SJSA1 (cell line): ENCODE results near the gene KIF14. TPM values are rescaled to one million over a fixed set of nuclear protein-coding genes. Genes with fewer than 3 reads are reported as not detected.
"Not testable (repeated sequence)": the region's sequence is repeated elsewhere in the genome, so short reads cannot be mapped to it uniquely, and the experiment has no call there.

Experiments
- DNase-seq, 2 experiments: peaks; one replicate each; pipeline ENCODE4 v3.0.0-alpha.2; 2015 to 2020; ENCODE audit warnings: low spot score in 2 of 2, low read depth in 1 of 2
- H3K27ac ChIP-seq: fragments of 250-450 bp; sonication (Bioruptor Pico); 2 replicates; pipeline ENCODE4 v1.5.1; 2020; ENCODE audit warnings: mild to moderate bottlenecking, moderate library complexity
- H3K27me3 ChIP-seq: fragments of 250-450 bp; sonication (Bioruptor Pico); replicated peaks from 2 replicates; pipeline ENCODE4 v1.5.1; 2020; ENCODE audit warnings: mild to moderate bottlenecking, moderate library complexity
- H3K36me3 ChIP-seq: fragments of 250-450 bp; sonication (Bioruptor Pico); 2 replicates; pipeline ENCODE4 v1.5.1; 2020; ENCODE audit warnings: mild to moderate bottlenecking
- H3K4me1 ChIP-seq: fragments of 250-450 bp; sonication (Bioruptor Pico); replicated peaks from 2 replicates; pipeline ENCODE4 v1.6.1; 2021; ENCODE audit warnings: mild to moderate bottlenecking
- H3K4me3 ChIP-seq: fragments of 250-450 bp; sonication (Bioruptor Pico); 2 replicates; pipeline ENCODE4 v1.5.1; 2020; ENCODE audit warnings: mild to moderate bottlenecking
- H3K9me3 ChIP-seq: fragments of 250-450 bp; sonication (Bioruptor Pico); replicated peaks from 2 replicates; pipeline ENCODE4 v1.5.1; 2020; ENCODE audit warnings: mild to moderate bottlenecking
- total RNA-seq: library from RNA; depleted of rRNA; stranded (reverse); fragments of >200 nt; shearing (Covaris generic); gene quantifications from 2 replicates; pipeline ENCODE4 v1.2.3, GENCODE V29; 2014

The KIF14 gene
- total RNA-seq, 1 experiment from 2014 or later, result 27.8 TPM

DNA sequence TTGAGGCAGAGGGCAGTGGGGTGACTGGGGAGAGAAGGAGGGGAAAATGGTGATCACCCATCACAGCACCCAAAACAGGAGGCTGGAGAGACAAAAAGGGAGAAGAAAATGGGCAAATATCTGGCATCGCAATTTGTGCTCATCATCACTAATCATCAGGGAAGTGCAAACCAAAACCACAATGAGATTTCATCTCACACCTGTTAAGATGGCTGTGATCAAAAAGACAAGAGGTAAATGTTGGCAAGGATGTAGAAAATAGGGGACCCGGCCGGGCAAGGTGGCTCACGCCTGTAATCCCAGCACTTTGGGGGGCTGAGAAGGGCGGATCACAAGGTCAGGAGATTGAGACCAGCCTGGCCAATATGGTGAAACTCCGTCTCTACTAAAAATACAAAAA lies 74.0 kb downstream of the KIF14 start:
- no peak for DNase-seq
- no peaks in the 10 kb centered on the region for H3K9me3 ChIP-seq
- H3K27ac ChIP-seq, result no peak overlapping the region
- H3K4me1 ChIP-seq, result no peaks in the 10 kb centered on the region
- no peak overlapping the region for H3K4me3 ChIP-seq
- no peaks in the 10 kb centered on the region; the same call in 1 of the 2 replicates for H3K27me3 ChIP-seq
- peaks cover under 1% of the 10 kb centered on the region; the same call in 1 of the 2 replicates for H3K36me3 ChIP-seq

DNA sequence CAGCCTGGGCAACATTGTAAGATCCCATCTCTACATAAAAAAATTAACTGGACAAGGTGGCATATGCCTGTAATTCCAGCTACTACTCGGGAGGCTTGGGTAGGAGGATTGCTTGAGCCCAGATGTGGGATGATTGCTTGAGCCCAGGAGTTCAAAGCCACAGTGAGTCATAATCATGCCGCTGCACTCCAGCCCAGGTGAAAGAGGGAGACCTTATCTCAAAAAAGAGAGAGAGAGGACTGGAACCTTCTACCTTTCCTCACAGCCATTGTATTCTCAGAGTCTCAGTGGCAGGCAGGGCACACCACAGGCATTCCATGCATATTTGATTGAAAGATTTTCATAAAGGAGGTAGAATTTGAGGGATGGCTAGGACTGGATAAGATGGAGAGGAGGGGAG lies 78.4 kb downstream of the KIF14 start:
- no peaks in the 10 kb centered on the region; the same call in 1 of the 2 replicates for H3K27me3 ChIP-seq
- H3K27ac ChIP-seq, result no peak overlapping the region
- peak in 1 of 2 experiments; percentile 16 for DNase-seq

DNA sequence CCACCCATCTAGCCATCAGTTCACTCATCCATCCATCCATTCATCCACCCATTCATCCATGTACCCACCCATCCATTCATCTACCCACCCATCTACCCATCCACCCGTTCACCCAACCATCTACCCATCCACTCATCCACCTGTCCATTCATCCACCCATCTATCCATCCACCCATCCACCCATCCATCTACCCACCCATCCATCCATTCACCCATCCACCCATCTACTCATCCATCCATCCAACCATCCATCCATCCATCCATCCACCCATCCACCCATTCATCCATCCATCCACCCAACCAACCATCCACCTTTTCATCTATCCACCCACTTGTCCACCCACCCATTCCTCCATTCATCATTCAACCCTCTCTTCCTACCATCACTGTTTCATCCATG lies 80.3 kb downstream of the KIF14 start:
- H3K27ac ChIP-seq, result no peak overlapping the region
- H3K9me3 ChIP-seq, result no peaks in the 10 kb centered on the region
- DNase-seq, result no peak
- H3K4me3 ChIP-seq, result no peak overlapping the region
- no peaks in the 10 kb centered on the region for H3K4me1 ChIP-seq
- no peaks in the 10 kb centered on the region; the same call in 1 of the 2 replicates for H3K27me3 ChIP-seq
- no peaks in the 10 kb centered on the region for H3K36me3 ChIP-seq

More for the DNA sequence above, 78.4 kb downstream of the KIF14 start:
- no peak overlapping the region for H3K4me3 ChIP-seq
- no peaks in the 10 kb centered on the region for H3K4me1 ChIP-seq
- H3K36me3 ChIP-seq, result no peaks in the 10 kb centered on the region
- H3K9me3 ChIP-seq, result no peaks in the 10 kb centered on the region

DNA sequence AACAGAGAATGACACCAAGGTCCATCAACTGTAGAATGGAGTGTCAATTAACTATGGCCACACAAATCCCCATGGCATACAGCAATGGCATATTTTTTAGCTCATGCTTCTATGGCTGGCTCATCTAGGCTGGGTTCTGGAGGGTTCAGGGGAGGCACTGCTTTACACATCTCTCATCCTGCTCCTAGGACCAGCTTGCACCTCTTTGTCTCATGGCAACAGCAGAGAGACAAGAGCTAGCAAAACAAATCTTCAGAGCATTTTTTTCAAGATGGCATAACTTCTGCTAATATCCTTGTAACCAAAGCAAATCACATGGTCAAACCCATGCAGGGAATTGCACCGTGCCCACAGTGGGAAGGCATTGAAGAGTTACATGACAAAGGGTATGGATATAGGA lies 82.4 kb downstream of the KIF14 start:
- H3K4me3 ChIP-seq, result no peak overlapping the region
- H3K27ac ChIP-seq, result no peak overlapping the region
- H3K27me3 ChIP-seq, result no peaks in the 10 kb centered on the region
- H3K36me3 ChIP-seq, result no peaks in the 10 kb centered on the region
- DNase-seq, result peak in 1 of 2 experiments; percentile 22
- no peaks in the 10 kb centered on the region for H3K9me3 ChIP-seq
- H3K4me1 ChIP-seq, result no peaks in the 10 kb centered on the region

DNA sequence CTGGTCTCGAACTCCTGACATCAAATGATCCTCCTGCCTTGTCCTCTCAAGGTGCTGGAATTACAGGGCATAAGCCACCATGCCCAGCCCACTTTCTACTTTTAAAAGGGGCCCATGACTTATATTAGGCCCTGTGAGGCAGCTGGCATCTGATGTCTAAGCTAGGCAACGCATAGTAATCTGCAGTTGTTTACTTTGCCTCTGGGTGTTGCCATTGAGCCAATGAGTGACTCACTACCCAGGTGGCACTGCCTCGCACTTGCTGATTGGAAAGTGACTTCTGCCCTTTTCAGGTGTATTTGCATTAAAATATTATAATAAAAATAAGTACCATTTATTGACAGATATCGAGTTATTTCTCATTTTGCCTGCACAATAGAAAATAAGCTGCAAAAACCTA lies 84.9 kb downstream of the KIF14 start:
- Histone ChIP-seq H3K27me3 (no peaks in the 10 kb centered on the region), H3K4me3 (no peak overlapping the region), H3K9me3 (no peaks in the 10 kb centered on the region), H3K36me3 (no peaks in the 10 kb centered on the region), H3K27ac (no peak overlapping the region), H3K4me1 (no peaks in the 10 kb centered on the region)
- no peak for DNase-seq

DNA sequence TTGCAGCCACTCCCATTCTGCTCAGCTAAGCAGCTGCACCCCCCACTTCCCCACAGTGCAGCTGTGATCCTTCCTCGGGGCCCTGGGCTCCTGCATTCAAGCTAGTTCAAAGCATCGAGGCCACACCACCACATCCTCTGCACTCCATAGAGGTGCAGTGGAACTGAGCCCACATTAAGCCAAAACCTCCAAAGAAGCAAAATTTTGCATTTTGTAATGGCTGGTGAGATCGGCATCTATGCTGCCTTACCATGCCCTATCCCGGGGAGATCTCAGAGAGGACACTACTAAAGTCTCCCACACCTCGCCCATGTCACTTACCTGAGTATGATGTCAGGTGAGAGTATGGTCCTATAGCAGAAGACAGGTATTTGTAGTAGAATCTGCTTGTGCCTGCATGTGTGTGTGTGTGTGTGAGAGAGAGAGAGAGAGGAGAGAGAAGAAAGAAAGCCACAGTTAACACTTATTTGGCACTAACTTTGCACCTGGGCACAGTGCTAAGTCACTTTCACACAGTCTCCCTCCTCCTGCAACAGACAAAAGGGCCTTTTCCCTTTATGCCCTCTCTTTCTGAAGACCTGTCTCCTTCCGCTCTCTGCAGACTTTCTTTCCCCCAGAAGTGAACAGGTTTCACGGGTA lies 89.8 kb downstream of the KIF14 start:
- no peak for DNase-seq
- H3K27ac ChIP-seq, result no peak overlapping the region
- H3K36me3 ChIP-seq, result no peaks in the 10 kb centered on the region
- no peaks in the 10 kb centered on the region for H3K9me3 ChIP-seq
- H3K4me1 ChIP-seq, result no peaks in the 10 kb centered on the region
- no peaks in the 10 kb centered on the region for H3K27me3 ChIP-seq
- H3K4me3 ChIP-seq, result no peak overlapping the region

DNA sequence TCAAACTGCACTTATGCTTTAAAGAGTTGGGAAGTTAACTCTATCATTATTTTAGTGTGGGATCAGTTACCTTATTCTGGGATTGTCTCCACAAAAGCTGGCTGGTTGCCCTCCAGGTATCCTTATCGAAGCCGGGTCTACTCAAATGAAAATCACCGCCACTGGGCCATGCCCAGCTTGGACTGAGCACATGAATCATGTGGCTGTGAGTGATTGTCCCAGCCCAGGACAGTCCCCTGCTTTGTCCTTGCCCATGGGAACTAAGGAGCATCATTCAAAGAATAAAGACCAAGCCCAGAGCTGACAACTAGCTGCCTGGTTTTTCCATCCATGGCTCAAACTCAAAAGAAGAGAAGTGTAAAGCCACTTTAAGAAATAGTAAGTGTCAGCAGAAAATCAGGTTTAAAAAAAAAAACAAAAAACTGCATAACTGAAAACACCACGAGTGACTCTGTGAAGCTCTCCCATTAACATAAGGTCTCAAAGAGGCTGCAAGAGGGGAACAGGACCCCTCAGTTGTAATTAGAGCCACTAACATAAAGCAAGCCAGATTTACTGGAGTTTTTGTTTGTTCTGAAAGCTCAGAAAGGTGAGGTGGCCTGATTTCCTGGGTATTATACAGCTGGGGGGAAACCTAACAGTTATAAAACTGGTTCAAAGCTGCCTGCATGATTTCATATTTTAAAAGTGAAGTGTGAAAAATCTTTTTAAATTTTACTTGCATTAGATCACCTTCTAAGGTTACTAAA lies 91.5 kb downstream of the KIF14 start:
- Histone ChIP-seq H3K27ac (no peak overlapping the region), H3K4me3 (no peak overlapping the region), H3K27me3 (no peaks in the 10 kb centered on the region), H3K4me1 (no peaks in the 10 kb centered on the region), H3K9me3 (no peaks in the 10 kb centered on the region), H3K36me3 (no peaks in the 10 kb centered on the region)
- DNase-seq, result no peak

DNA sequence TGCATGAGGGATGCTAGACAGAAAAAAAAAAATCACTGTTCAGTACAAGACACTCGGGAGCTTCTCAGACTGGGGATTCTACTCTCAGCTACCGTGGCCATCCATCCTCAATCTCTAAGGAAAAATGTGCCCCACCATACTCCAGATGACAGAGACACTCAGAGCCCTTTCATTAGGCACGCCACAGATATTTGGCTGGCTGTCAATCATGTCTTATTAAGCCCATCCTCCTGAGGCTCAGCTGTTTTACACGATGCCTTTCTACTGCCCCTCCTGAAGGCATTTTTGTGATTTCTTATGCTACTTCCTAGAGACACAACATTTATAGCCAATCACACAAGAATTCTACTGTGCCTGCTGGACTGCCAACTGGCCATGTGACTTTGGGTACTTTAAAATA lies 92.9 kb downstream of the KIF14 start:
- no peak for DNase-seq
- Histone ChIP-seq H3K4me1 (no peaks in the 10 kb centered on the region), H3K4me3 (no peak overlapping the region), H3K36me3 (no peaks in the 10 kb centered on the region), H3K9me3 (no peaks in the 10 kb centered on the region), H3K27ac (no peak overlapping the region), H3K27me3 (no peaks in the 10 kb centered on the region)

DNA sequence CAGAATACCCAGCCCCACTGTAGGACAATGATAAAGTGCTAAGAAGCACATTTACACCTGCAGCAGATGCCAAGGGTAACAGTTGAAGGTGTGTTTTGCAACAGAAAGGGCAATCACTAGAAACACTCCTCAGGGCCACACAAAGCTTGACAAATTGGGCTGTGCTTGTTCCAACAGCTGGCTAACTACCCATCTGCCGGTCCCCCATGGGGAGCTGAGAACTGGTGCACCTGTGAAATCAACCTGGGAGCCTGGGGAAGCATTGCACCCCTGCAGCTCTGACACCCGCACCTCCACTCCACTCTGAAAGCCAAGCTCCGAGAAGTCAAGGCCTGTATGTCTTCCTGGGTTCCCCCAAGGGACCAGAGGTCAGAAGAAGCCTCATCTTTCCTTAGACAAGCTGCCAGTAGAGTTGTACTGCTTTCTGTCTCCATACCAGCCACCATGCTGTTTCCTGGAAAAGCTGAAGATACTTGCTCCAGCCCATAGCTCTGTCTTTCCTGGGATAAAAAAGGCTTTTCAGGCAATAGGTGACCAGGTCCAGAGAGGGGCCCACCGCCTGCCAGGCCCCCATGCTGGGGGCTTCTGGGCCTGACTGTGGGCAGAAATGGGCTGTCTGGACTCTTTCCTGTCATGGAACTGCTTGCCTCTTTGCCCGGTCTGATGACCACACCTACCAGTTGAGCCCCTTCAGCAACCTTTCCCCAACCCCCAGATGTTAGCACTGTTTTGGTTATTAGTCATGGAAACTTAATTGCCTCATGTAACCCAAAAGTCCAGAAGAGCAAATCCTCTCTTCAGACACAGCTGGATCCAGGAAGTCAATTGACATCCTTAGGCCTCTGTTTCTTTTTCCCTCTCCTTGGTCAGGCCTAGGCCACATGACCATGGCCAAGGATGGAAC lies 93.6 kb downstream of the KIF14 start:
- H3K27me3 ChIP-seq, result no peaks in the 10 kb centered on the region
- DNase-seq, result no peak
- H3K4me1 ChIP-seq, result no peaks in the 10 kb centered on the region
- no peak overlapping the region for H3K27ac ChIP-seq
- no peaks in the 10 kb centered on the region for H3K36me3 ChIP-seq
- no peak overlapping the region for H3K4me3 ChIP-seq
- H3K9me3 ChIP-seq, result no peaks in the 10 kb centered on the region

DNA sequence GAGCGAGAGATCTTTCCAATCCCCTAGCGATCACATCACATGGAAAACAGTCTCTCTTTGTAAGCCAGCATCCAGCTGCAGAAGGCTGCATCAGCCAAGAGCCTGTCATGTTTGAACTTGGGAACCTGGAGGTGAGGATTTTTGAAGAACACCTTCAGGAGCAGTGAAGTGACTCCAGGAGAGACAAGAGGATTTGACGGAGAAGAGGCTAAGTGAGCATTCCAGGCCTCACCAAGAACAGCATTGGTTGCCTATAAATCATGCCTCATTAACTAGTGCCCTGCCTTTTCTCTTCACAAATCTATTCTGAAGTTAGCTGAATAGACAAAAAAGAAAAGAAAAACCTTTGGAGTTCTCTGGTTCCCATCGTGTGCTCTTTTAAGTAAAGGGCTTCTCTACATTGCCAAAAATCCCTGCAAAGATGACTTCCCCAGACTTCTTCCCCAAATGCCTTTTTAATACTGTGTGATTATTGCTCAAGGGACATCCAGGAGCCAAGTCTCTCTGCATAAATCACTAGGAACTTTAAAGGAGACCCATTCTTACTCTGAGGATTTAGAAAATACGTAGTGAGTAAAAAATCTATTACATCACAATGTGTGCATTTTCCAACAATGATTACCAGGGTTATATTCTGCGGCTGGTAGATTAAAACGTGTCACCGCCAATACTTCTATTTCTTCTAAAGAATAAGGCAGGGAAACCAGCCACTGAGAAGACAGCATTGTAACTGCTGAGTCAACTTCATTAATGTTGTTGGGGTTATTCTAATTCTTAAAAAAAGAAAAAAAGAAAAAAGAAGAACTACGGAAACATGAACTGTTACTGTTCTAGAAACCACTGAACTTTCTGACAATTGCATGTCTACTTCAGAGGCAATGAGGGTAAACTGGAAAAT lies 95.2 kb downstream of the KIF14 start:
- no peaks in the 10 kb centered on the region for H3K27me3 ChIP-seq
- no peaks in the 10 kb centered on the region for H3K9me3 ChIP-seq
- no peak for DNase-seq
- no peaks in the 10 kb centered on the region for H3K36me3 ChIP-seq
- no peak overlapping the region for H3K4me3 ChIP-seq
- H3K4me1 ChIP-seq, result no peaks in the 10 kb centered on the region
- no peak overlapping the region for H3K27ac ChIP-seq

DNA sequence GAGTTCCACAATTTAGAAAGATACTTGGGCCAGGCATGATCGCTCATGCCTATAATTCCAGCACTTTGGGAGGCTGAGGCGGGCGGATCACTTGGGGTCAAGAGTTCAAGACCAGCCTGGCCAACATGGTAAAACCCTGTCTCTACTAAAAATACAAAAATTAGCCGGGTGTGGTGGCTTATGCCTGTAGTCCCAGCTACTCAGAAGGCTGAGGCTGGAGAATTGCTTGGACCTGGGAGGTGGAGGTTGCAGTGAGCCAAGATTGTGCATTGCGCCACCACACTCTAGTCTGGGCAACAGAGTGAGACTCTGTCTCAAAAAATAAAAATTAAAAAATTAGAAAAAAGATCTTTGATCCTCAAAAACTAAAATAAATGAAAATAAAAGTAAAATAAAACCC lies 96.0 kb downstream of the KIF14 start:
- H3K4me3 ChIP-seq, H3K27me3 ChIP-seq, DNase-seq, H3K9me3 ChIP-seq, H3K4me1 ChIP-seq, H3K27ac ChIP-seq, H3K36me3 ChIP-seq: not testable (repeated sequence)

DNA sequence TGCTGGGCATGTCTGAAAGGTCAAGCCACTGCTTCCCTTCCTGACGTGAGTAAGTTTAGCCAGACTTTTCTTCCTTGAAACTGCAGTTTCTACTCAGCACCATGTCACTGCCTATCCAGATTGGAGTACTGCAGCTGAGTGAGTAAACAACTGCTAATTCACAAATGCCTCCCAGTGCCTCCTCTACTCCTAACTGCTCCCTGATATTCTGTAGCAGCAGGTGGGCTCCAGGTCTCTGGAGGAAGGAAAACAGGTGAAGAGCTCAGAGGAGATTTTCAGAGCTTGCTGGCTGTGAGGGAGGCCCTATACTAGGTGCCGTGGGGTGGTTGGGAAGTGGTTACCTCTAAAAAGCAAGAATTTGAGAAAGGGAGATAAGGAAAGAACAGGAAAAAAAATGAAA lies 96.5 kb downstream of the KIF14 start:
- Histone ChIP-seq H3K27me3 (no peaks in the 10 kb centered on the region), H3K27ac (no peak overlapping the region), H3K4me1 (no peaks in the 10 kb centered on the region), H3K9me3 (no peaks in the 10 kb centered on the region), H3K4me3 (no peak overlapping the region), H3K36me3 (no peaks in the 10 kb centered on the region)
- no peak for DNase-seq

DNA sequence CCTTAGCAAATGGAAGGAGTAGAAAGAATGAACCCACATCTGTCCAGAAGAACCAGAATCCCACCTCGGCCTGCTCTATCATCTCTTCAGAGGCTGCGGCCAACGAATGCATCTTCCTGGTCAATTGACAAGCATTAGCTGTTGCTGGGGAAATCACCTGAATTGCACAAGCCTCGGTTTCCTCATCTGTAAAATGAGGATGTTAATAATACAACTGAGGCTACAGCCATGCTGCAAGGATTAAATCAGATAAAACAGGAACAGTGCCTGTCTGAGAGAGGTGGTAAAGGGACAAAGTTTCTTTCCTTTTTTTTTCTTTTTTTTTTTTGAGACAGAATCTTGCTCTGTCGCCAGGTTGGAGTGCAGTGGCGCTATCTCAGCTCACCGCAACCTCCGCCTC lies 99.8 kb downstream of the KIF14 start:
- no peaks in the 10 kb centered on the region for H3K4me1 ChIP-seq
- DNase-seq, result no peak
- H3K27ac ChIP-seq, result no peak overlapping the region
- H3K9me3 ChIP-seq, result no peaks in the 10 kb centered on the region
- H3K36me3 ChIP-seq, result no peaks in the 10 kb centered on the region
- H3K4me3 ChIP-seq, result no peak overlapping the region
- H3K27me3 ChIP-seq, result no peaks in the 10 kb centered on the region
